Measurements from ENCODE around the gene ZNF845. TPM values are rescaled to one million over a fixed set of nuclear protein-coding genes. Genes with fewer than 3 reads are reported as not detected.

The ZNF845 gene
- total and polyA plus RNA-seq, 10 of the 15 experiments (the other 5 are each of a cell fraction or from before 2014, with no cell fraction given): 0.58 to 8.2 (median 4.1) TPM

GRCh38 chr19:53332484-53332883 lies 1.1 kb upstream of the ZNF845 start (continued):
- TF ChIP-seq, protein P1, sequence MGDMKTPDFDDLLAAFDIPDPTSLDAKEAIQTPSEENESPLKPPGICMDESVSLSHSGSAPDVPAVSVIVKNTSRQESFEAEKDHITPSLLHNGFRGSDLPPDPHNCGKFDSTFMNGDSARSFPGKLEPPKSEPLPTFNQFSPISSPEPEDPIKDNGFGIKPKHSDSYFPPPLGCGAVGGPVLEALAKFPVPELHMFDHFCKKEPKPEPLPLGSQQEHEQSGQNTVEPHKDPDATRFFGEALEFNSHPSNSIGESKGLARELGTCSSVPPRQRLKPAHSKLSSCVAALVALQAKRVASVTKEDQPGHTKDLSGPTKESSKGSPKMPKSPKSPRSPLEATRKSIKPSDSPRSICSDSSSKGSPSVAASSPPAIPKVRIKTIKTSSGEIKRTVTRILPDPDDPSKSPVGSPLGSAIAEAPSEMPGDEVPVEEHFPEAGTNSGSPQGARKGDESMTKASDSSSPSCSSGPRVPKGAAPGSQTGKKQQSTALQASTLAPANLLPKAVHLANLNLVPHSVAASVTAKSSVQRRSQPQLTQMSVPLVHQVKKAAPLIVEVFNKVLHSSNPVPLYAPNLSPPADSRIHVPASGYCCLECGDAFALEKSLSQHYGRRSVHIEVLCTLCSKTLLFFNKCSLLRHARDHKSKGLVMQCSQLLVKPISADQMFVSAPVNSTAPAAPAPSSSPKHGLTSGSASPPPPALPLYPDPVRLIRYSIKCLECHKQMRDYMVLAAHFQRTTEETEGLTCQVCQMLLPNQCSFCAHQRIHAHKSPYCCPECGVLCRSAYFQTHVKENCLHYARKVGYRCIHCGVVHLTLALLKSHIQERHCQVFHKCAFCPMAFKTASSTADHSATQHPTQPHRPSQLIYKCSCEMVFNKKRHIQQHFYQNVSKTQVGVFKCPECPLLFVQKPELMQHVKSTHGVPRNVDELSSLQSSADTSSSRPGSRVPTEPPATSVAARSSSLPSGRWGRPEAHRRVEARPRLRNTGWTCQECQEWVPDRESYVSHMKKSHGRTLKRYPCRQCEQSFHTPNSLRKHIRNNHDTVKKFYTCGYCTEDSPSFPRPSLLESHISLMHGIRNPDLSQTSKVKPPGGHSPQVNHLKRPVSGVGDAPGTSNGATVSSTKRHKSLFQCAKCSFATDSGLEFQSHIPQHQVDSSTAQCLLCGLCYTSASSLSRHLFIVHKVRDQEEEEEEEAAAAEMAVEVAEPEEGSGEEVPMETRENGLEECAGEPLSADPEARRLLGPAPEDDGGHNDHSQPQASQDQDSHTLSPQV (IDR thresholded peaks at IDR 0.05): no peak
- TF ChIP-seq RAD51 (IDR thresholded peaks at IDR 0.05) (no peak), NFYB (IDR thresholded peaks at IDR 0.05; ENCODE audit: insufficient read depth, low read depth, low read length) (no peak), MTA3 (IDR thresholded peaks at IDR 0.05; ENCODE audit: borderline replicate concordance, low read length) (no peak), SIN3A (IDR thresholded peaks at IDR 0.05; ENCODE audit: low read depth, low read length) (no peak), PML (IDR thresholded peaks at IDR 0.05; ENCODE audit: low read length) (no peak), NR2C2 (IDR thresholded peaks at IDR 0.05; ENCODE audit: borderline replicate concordance, control insufficient read depth, insufficient read length, low read depth) (no peak), CTCF (IDR thresholded peaks at IDR 0.05 in 2 of 3, conservative IDR thresholded peaks at IDR 0.05 in 1 of 3; ENCODE audit: control insufficient read depth in 2 of 3, extremely low read depth in 1 of 3, insufficient read depth in 1 of 3, low read depth in 3 of 3, low read length in 3 of 3) (no peak)
- TF ChIP-seq, protein P2, sequence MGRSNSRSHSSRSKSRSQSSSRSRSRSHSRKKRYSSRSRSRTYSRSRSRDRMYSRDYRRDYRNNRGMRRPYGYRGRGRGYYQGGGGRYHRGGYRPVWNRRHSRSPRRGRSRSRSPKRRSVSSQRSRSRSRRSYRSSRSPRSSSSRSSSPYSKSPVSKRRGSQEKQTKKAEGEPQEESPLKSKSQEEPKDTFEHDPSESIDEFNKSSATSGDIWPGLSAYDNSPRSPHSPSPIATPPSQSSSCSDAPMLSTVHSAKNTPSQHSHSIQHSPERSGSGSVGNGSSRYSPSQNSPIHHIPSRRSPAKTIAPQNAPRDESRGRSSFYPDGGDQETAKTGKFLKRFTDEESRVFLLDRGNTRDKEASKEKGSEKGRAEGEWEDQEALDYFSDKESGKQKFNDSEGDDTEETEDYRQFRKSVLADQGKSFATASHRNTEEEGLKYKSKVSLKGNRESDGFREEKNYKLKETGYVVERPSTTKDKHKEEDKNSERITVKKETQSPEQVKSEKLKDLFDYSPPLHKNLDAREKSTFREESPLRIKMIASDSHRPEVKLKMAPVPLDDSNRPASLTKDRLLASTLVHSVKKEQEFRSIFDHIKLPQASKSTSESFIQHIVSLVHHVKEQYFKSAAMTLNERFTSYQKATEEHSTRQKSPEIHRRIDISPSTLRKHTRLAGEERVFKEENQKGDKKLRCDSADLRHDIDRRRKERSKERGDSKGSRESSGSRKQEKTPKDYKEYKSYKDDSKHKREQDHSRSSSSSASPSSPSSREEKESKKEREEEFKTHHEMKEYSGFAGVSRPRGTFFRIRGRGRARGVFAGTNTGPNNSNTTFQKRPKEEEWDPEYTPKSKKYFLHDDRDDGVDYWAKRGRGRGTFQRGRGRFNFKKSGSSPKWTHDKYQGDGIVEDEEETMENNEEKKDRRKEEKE (IDR thresholded peaks at IDR 0.05): no peak

All from GM12878 (cell line).